Measurements from ENCODE around the gene SLC25A43.

The SLC25A43 gene

GRCh38 chrX:119389214-119389613, 9.9 kb upstream of the SLC25A43 start:
- DNase-seq (ENCODE audit: low spot score in 2 of 2): no peak
- no peaks in the 10 kb centered on the region for H3K27me3 ChIP-seq (ENCODE audit: low read depth)
- H3K9me3 ChIP-seq: no peaks in the 10 kb centered on the region
- no peaks in the 10 kb centered on the region for H3K4me1 ChIP-seq
- no peak overlapping the region for H3K4me3 ChIP-seq
- in situ Hi-C loops (cut with MboI; ENCODE audit: low sequenced_read_pairs): no loop called here
- H3K36me3 ChIP-seq (replicated peaks): no peaks in the 10 kb centered on the region

DNA sequence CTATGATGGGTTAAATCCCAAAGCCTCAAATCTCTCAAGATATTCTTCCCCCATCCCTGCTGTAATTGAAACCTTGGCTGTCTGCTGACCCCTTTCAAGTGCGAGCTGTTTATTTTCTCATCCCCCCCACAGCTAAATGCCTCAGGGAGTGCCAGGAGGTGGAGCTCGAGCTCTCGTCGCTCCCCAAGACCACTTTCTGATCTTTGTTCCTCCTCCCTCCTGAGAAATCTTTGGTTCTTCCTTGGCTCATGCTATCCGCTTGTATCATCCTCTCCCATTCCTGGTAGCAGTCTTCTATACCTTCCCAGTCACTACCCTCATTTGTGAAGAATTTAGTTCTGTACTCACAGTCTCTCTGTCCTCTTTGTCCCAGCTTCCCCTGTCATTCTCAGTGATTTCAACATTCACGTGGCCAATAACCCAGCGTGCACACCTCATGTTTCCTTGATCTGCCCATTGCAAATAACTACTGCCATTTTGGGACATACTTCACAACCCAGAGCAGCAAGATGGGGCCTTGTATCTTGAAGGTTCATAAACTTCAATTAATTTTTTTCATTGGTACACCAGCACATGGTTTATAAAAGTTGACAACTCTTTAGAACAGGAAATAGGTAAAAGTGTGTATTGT, 9.2 kb upstream of the SLC25A43 start:
- in situ Hi-C loops (cut with MboI; ENCODE audit: low sequenced_read_pairs): no loop called here
- H3K4me1 ChIP-seq: no peaks in the 10 kb centered on the region
- no peak for DNase-seq (ENCODE audit: low spot score in 2 of 2)
- no peaks in the 10 kb centered on the region for H3K36me3 ChIP-seq (replicated peaks)
- H3K4me3 ChIP-seq: no peak overlapping the region
- no peaks in the 10 kb centered on the region for H3K27me3 ChIP-seq (ENCODE audit: low read depth)
- H3K9me3 ChIP-seq: no peaks in the 10 kb centered on the region

DNA sequence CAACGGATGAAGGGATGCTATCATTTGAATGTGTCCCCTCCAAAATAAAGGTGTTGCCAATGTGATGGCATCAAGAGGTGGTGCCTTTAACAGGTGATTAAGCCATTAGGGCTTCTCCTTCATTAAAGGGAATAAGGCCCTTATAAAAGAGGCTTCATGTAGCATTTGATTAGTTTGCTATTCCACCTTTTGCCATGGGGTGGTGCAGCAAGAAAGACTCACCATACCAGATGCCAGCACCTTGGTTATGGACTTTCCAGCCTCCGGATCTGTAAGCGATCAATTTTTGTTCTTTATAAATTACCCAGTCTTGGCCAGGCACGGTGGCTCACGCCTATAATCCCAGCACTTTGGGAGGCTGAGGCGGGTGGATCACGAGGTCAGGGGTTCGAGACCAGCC, 7.9 kb upstream of the SLC25A43 start:
- peak; percentile 54 to 65 for DNase-seq (ENCODE audit: low spot score in 2 of 2)
- H3K27me3 ChIP-seq (ENCODE audit: low read depth): no peaks in the 10 kb centered on the region
- H3K4me1 ChIP-seq: no peaks in the 10 kb centered on the region
- in situ Hi-C loops (cut with MboI; ENCODE audit: low sequenced_read_pairs): no loop called here
- H3K9me3 ChIP-seq: no peaks in the 10 kb centered on the region
- no peak overlapping the region for H3K4me3 ChIP-seq
- no peaks in the 10 kb centered on the region for H3K36me3 ChIP-seq (replicated peaks)

DNA sequence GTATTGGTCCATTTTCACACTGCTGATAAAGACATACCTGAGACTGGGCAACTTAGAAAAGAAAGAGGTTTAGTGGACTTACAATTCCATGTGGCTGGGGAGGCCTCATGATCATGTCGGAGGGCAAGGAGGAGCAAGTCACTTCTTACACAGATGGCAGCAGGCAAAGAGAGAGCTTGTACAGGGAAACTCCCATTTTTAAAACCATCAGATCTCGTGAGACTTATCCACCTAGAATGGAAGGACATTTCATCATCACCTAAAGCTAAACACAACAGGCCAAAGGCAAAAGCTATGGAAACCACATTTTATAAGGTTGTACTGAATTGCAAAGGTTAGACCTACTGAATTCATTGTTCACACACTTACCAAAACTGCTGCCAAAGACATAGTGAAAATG, 6.0 kb upstream of the SLC25A43 start:
- in situ Hi-C loops (cut with MboI; ENCODE audit: low sequenced_read_pairs): no loop called here
- DNase-seq (ENCODE audit: low spot score in 2 of 2): no peak
- Histone ChIP-seq H3K27me3 (ENCODE audit: low read depth) (no peaks in the 10 kb centered on the region), H3K4me3 (no peak overlapping the region), H3K9me3 (no peaks in the 10 kb centered on the region; the same call in 1 of the 2 replicates), H3K4me1 (peaks cover 2% of the 10 kb centered on the region; the same call in 1 of the 2 replicates), H3K36me3 (replicated peaks) (no peaks in the 10 kb centered on the region)

DNA sequence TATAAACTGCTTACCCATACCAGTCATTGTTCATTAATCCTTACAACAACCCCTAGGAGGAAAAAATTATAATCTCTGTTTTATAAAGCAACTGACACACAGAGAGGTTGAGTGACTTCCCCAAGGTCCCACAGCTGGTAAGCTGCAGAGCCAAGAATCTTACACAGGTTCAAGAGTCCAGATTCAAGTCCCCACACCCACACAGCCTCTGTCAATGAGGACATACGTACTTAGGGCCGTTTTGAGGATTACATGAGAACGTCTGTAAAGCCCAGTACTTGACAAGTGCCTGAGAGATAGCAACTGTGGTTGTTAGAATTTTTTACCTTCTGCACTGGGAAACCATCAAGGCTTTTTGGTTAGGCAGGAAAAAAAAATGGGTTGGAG, 556 bp upstream of the SLC25A43 start:
- Histone ChIP-seq H3K36me3 (replicated peaks) (peaks cover 3% of the 10 kb centered on the region), H3K4me3 (peak overlapping the region; percentile 47), H3K9me3 (no peaks in the 10 kb centered on the region; the same call in 1 of the 2 replicates), H3K4me1 (peaks cover 28% of the 10 kb centered on the region), H3K27me3 (ENCODE audit: low read depth) (no peaks in the 10 kb centered on the region)
- in situ Hi-C loops (cut with MboI; ENCODE audit: low sequenced_read_pairs): no loop called here
- no peak for DNase-seq (ENCODE audit: low spot score in 2 of 2)

GRCh38 chrX:119399772-119400101, 601 bp downstream of the SLC25A43 start:
- Histone ChIP-seq H3K36me3 (replicated peaks) (peaks cover 3% of the 10 kb centered on the region), H3K4me1 (peaks cover 28% of the 10 kb centered on the region), H3K9me3 (no peaks in the 10 kb centered on the region; the same call in 1 of the 2 replicates), H3K27me3 (ENCODE audit: low read depth) (no peaks in the 10 kb centered on the region), H3K4me3 (peak overlapping the region; percentile 47)
- in situ Hi-C loops (cut with MboI; ENCODE audit: low sequenced_read_pairs): no loop called here
- no peak for DNase-seq (ENCODE audit: low spot score in 2 of 2)

DNA sequence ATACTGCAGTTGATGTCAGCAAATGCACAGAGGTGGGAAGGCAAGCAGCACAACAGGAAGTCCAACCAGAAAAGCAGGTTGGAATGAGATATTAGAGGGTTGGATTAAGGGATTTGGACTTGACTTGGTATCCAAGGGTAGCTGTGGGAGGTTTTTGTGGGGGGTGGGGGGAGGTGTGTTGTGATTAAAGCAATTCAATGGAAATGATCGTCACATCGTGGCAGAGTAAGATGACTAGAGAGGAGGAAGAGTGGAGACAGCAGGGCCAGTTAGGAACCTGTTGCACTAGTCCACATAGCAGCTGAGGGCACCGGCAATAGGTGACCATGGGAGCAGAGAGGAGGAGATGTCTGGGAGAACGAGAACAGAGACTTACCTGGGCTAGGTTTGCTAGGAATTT, 2.4 kb downstream of the SLC25A43 start:
- in situ Hi-C loops (cut with MboI; ENCODE audit: low sequenced_read_pairs): no loop called here

DNA sequence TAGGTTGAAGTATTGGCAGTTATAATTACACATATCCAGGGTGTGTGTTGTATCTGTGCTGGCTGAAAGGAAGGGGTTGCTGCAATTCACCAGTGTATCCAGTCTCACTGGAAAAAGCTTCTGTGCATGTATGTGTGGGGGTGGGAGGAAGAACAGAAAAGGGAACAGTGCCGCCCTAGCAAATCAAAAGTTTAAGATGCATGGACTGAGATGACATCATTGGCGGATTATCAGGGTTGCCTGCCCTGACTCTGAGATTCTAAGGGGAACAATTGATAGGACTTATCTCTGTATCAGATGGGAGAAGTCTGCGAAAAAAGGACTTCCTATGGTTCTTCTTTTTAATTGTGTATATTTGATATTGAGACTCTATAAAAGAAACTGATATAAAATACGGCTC, 3.5 kb downstream of the SLC25A43 start:
- no peaks in the 10 kb centered on the region for H3K27me3 ChIP-seq (ENCODE audit: low read depth)
- no peak for DNase-seq (ENCODE audit: low spot score in 2 of 2)
- H3K4me3 ChIP-seq: no peak overlapping the region
- H3K9me3 ChIP-seq: no peaks in the 10 kb centered on the region; the same call in 1 of the 2 replicates
- H3K4me1 ChIP-seq: peaks cover 28% of the 10 kb centered on the region
- in situ Hi-C loops (cut with MboI; ENCODE audit: low sequenced_read_pairs): no loop called here
- H3K36me3 ChIP-seq (replicated peaks): peaks cover 22% of the 10 kb centered on the region

More for the DNA sequence above, 2.4 kb downstream of the SLC25A43 start:
- DNase-seq (ENCODE audit: low spot score in 2 of 2): no peak
- no peak overlapping the region for H3K4me3 ChIP-seq
- no peaks in the 10 kb centered on the region for H3K27me3 ChIP-seq (ENCODE audit: low read depth)
- H3K9me3 ChIP-seq: no peaks in the 10 kb centered on the region; the same call in 1 of the 2 replicates
- H3K36me3 ChIP-seq (replicated peaks): peaks cover 12% of the 10 kb centered on the region
- peaks cover 28% of the 10 kb centered on the region for H3K4me1 ChIP-seq

GRCh38 chrX:119406776-119407175, 7.6 kb downstream of the SLC25A43 start:
- peaks cover 34% of the 10 kb centered on the region for H3K36me3 ChIP-seq (replicated peaks)
- no peak for DNase-seq (ENCODE audit: low spot score in 2 of 2)
- in situ Hi-C loops (cut with MboI; ENCODE audit: low sequenced_read_pairs): no loop called here
- peaks cover 21% of the 10 kb centered on the region for H3K4me1 ChIP-seq
- H3K4me3 ChIP-seq: no peak overlapping the region
- H3K27me3 ChIP-seq (ENCODE audit: low read depth): no peaks in the 10 kb centered on the region
- H3K9me3 ChIP-seq: no peaks in the 10 kb centered on the region

- no peaks in the 10 kb centered on the region for H3K9me3 ChIP-seq
- peaks cover 34% of the 10 kb centered on the region for H3K36me3 ChIP-seq (replicated peaks)
- H3K4me3 ChIP-seq: no peak overlapping the region
- peaks cover 16% of the 10 kb centered on the region for H3K4me1 ChIP-seq
- no peaks in the 10 kb centered on the region for H3K27me3 ChIP-seq (ENCODE audit: low read depth)
- no peak for DNase-seq (ENCODE audit: low spot score in 2 of 2)
- in situ Hi-C loops (cut with MboI; ENCODE audit: low sequenced_read_pairs): no loop called here
Observed at GRCh38 chrX:119407681-119408080, 8.5 kb downstream of the SLC25A43 start.

DNA sequence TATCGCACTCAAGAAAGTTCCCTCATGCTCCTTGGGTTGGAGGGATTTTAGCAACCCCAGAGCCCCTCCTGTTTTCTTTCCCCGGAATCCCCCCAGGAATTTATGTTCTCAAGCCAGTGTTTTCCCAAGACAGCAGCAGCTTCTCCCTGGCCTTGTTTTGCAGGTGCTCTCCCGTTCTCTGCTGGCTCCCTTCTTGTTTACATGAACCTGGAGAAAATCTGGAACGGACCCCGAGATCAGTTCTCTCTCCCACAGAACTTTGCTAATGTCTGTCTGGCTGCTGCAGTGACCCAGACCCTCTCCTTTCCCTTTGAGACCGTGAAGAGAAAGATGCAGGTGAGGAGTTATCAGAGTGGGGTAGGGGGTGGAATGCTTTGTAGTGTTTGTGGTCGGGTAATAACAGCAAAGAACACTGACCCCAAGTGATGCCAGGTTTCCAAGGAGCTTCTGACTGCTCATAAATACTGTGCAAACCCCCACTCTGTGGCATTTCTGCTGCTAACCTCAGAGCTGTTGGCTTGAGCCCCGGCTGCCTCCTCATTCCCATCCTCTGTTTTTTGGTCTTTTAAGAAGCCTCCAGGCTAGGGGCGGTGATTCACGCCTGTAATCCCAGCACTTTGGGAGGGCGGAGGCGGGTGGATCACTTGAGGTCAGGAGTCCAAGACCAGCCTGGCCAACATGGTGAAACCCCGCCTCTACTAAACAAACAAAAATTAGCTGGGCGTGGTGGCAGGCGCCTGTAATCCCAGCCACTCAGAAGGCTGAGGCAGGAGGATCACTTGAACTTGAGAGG, 11.1 kb downstream of the SLC25A43 start:
- Histone ChIP-seq H3K36me3 (replicated peaks) (peaks cover 45% of the 10 kb centered on the region), H3K4me1 (peaks cover 16% of the 10 kb centered on the region), H3K4me3 (no peak overlapping the region), H3K9me3 (no peaks in the 10 kb centered on the region), H3K27me3 (ENCODE audit: low read depth) (no peaks in the 10 kb centered on the region)
- in situ Hi-C loops (cut with MboI; ENCODE audit: low sequenced_read_pairs): no loop called here
- peak; percentile 48 to 91 for DNase-seq (ENCODE audit: low spot score in 2 of 2)

DNA sequence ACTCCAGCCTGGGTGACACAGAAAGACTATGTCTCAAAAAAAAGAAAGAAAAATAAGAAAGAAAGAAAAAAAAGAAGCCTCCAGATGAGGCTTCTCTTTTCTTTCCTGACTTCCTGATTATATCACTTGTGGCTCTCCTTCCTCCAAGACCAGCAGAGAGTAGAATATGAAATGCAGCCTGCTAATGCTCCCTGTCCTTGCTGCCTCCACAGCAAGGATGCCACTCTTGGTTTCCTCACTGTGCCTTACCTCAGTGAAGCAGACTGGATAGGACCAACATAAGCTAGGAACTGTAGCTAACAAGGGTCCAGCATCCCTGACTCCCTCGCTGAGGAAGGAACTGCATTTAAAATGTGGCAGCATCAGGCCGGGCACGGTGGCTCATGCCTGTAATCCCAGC, 11.7 kb downstream of the SLC25A43 start:
- Histone ChIP-seq H3K27me3 (ENCODE audit: low read depth) (no peaks in the 10 kb centered on the region), H3K4me3 (no peak overlapping the region), H3K36me3 (replicated peaks) (peaks cover 45% of the 10 kb centered on the region), H3K4me1 (peaks cover 16% of the 10 kb centered on the region), H3K9me3 (no peaks in the 10 kb centered on the region)
- in situ Hi-C loops (cut with MboI; ENCODE audit: low sequenced_read_pairs): no loop called here
- DNase-seq (ENCODE audit: low spot score in 2 of 2): no peak

DNA sequence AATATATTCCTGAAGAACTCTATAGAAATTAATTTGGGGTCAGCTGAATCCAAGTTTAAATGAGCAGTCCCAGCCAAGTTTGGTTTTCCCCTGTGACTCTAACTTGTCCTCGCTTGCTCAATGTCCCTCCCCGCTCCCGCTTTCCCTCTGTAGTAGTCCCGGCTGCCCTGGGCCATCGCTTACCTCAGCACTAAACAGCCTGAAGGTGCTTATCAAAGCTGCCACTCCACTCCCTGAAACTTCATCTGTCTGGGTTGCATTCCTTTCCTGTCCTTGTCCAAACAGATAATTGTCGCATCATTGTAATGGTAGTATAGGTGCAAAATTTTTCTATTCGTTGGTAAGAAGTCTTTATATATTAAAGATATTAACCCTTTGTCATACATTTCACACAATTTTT, 12.8 kb downstream of the SLC25A43 start:
- H3K4me3 ChIP-seq: no peak overlapping the region
- in situ Hi-C loops (cut with MboI; ENCODE audit: low sequenced_read_pairs): no loop called here
- H3K9me3 ChIP-seq: no peaks in the 10 kb centered on the region
- peaks cover 16% of the 10 kb centered on the region for H3K4me1 ChIP-seq
- DNase-seq (ENCODE audit: low spot score in 2 of 2): no peak
- H3K36me3 ChIP-seq (replicated peaks): peaks cover 35% of the 10 kb centered on the region
- H3K27me3 ChIP-seq (ENCODE audit: low read depth): no peaks in the 10 kb centered on the region

GRCh38 chrX:119417376-119417775, 18.2 kb downstream of the SLC25A43 start:
- no peaks in the 10 kb centered on the region for H3K9me3 ChIP-seq

More at GRCh38 chrX:119417376-119417775, 18.2 kb downstream of the SLC25A43 start:
- no peak overlapping the region for H3K4me3 ChIP-seq
- DNase-seq (ENCODE audit: low spot score in 2 of 2): no peak
- no peaks in the 10 kb centered on the region for H3K27me3 ChIP-seq (ENCODE audit: low read depth)
- in situ Hi-C loops (cut with MboI; ENCODE audit: low sequenced_read_pairs): no loop called here
- H3K4me1 ChIP-seq: peaks cover 17% of the 10 kb centered on the region
- H3K36me3 ChIP-seq (replicated peaks): peaks cover 25% of the 10 kb centered on the region
